GM23338 (cell line): ENCODE measurements around the gene SCAPER. TPM values are rescaled to one million over a fixed set of nuclear protein-coding genes. Genes with fewer than 3 reads are reported as not detected.

Experiments
- ATAC-seq: fragments of 200-7000 bp; cut with Tn5 transposase; 3 replicates; pipeline ENCODE4 v1.9.1; 2020
- DNase-seq: peaks from one replicate; pipeline ENCODE4 v3.0.0-alpha.2; 2015; ENCODE audit warnings: low spot score
- H2AFZ ChIP-seq: fragments of 200-600 bp; sonication (generic); 2 replicates; pipeline ENCODE4 v1.8.0; 2016; ENCODE audit warnings: antibody characterized with exemption, mild to moderate bottlenecking, moderate library complexity
- H3F3A ChIP-seq: fragments of 200-600 bp; sonication (generic); replicated peaks from 2 replicates; pipeline ENCODE4 v1.8.0; 2017; ENCODE audit warnings: antibody characterized with exemption, mixed run types, low read depth
- H3K27ac ChIP-seq: fragments of 200-600 bp; sonication (generic); 2 replicates; pipeline ENCODE4 v1.6.1; 2016; ENCODE audit warnings: low read depth
- H3K27me3 ChIP-seq: fragments of 200-600 bp; sonication (generic); 2 replicates; pipeline ENCODE4 v1.8.0; 2016; ENCODE audit warnings: mild to moderate bottlenecking, mixed run types, moderate library complexity; ENCODE audit not compliant: insufficient read depth
- H3K36me3 ChIP-seq: fragments of 200-600 bp; sonication (generic); 2 replicates; pipeline ENCODE4 v1.8.0; 2016; ENCODE audit warnings: mild to moderate bottlenecking; ENCODE audit not compliant: insufficient read depth
- H3K4me1 ChIP-seq: fragments of 200-600 bp; sonication (generic); 2 replicates; pipeline ENCODE4 v1.8.0; 2016; ENCODE audit warnings: mild to moderate bottlenecking, moderate library complexity; ENCODE audit not compliant: insufficient read depth
- H3K4me2 ChIP-seq: fragments of 200-600 bp; sonication (generic); 2 replicates; pipeline ENCODE4 v1.7.1; 2017; ENCODE audit warnings: mixed run types
- H3K4me3 ChIP-seq: fragments of 200-600 bp; sonication (generic); 2 replicates; pipeline ENCODE4 v1.6.1; 2016; ENCODE audit warnings: mixed run types
- H3K79me2 ChIP-seq: fragments of 200-600 bp; sonication (generic); replicated peaks from 2 replicates; pipeline ENCODE4 v1.8.0; 2017; ENCODE audit warnings: mild to moderate bottlenecking; ENCODE audit not compliant: insufficient read depth
- H3K9me2 ChIP-seq: fragments of 200-600 bp; sonication (generic); 2 replicates; pipeline ENCODE4 v1.8.0; 2017; ENCODE audit not compliant: insufficient read depth
- H4K20me1 ChIP-seq: fragments of 200-600 bp; sonication (generic); replicated peaks from 2 replicates; pipeline ENCODE4 v1.8.0; 2017; ENCODE audit warnings: mild to moderate bottlenecking; ENCODE audit not compliant: insufficient read depth
- H3K27ac Mint-ChIP-seq: 2 replicates; pipeline ENCODE4 v1.8.0; 2020; ENCODE audit warnings: inconsistent platforms, mild to moderate bottlenecking, moderate library complexity, mixed read lengths
- H3K27me3 Mint-ChIP-seq: 3 replicates; pipeline ENCODE4 v1.8.0; 2022; ENCODE audit warnings: low read depth, mild to moderate bottlenecking, moderate library complexity, mixed read lengths, inconsistent platforms; ENCODE audit not compliant: insufficient read depth, poor library complexity
- H3K36me3 Mint-ChIP-seq: 3 replicates; pipeline ENCODE4 v1.8.0; 2021; ENCODE audit warnings: low read depth, mild to moderate bottlenecking, inconsistent platforms, moderate library complexity, mixed read lengths
- H3K4me1 Mint-ChIP-seq: 3 replicates; pipeline ENCODE4 v1.8.0; 2020; ENCODE audit warnings: mild to moderate bottlenecking, inconsistent platforms, mixed read lengths
- H3K4me3 Mint-ChIP-seq: 3 replicates; pipeline ENCODE4 v1.8.0; 2021; ENCODE audit warnings: moderate library complexity, mild to moderate bottlenecking, inconsistent platforms, mixed read lengths
- H3K9me3 Mint-ChIP-seq: 3 replicates; pipeline ENCODE4 v1.8.0; 2020; ENCODE audit warnings: moderate library complexity, mild to moderate bottlenecking, inconsistent platforms, mixed read lengths
- EZH2 ChIP-seq: fragments of 200-600 bp; sonication (generic); IDR thresholded peaks from one replicate; pipeline ENCODE4 v1.8.0; 2017; ENCODE audit warnings: antibody characterized with exemption, mild to moderate bottlenecking, low read depth; ENCODE audit not compliant: unreplicated experiment
- EZH2phosphoT487 ChIP-seq: fragments of 200-600 bp; sonication (generic); IDR thresholded peaks from one replicate; pipeline ENCODE4 v1.8.1; 2018; ENCODE audit warnings: antibody characterized with exemption; ENCODE audit not compliant: unreplicated experiment
- JUNB ChIP-seq: IDR thresholded peaks from one replicate; pipeline ENCODE4 v1.6.1; 2016; ENCODE audit warnings: antibody characterized with exemption; ENCODE audit not compliant: unreplicated experiment
- NANOG ChIP-seq: IDR thresholded peaks from 2 replicates; pipeline ENCODE4 v1.6.1; 2016; ENCODE audit warnings: antibody characterized with exemption, borderline replicate concordance
- ZNF114 ChIP-seq: fragments of 250-450 bp; sonication (Bioruptor Pico); IDR thresholded peaks from 2 replicates; pipeline ENCODE4 v1.5.0; 2020; ENCODE audit warnings: mild to moderate bottlenecking, moderate library complexity
- polyA plus RNA-seq: library from polyadenylated mRNA; unstranded; fragments of >200 nt; fragmentation: Nextera tagmentation; extraction: Ambion mirVana; gene quantifications from 2 replicates; pipeline ENCODE4 v1.2.1, GENCODE V29; 2016
- total RNA-seq: library from RNA; depleted of rRNA; stranded (reverse); fragments of >200 nt; shearing (Covaris generic); gene quantifications from 2 replicates; pipeline ENCODE4 v1.2.3, GENCODE V29; 2014
- TF ChIP-seq, protein P1 (sequence below): IDR thresholded peaks from one replicate; pipeline ENCODE4 v1.6.1; 2018; ENCODE audit warnings: antibody characterized with exemption; ENCODE audit not compliant: unreplicated experiment
- TF ChIP-seq, protein P2 (sequence below), 2 experiments: fragments of 200-600 bp in 1 of 2; sonication (generic) in 1 of 2; conservative IDR thresholded peaks; 2 replicates each; pipeline versions ENCODE4 v1.5.1 to v1.6.1; 2016 to 2017; ENCODE audit warnings: antibody characterized with exemption in 2 of 2, low read depth in 2 of 2, mild to moderate bottlenecking in 2 of 2, moderate library complexity in 1 of 2
- TF ChIP-seq, protein P3 (sequence below): IDR thresholded peaks from 2 replicates; pipeline ENCODE4 v1.6.1; 2016; ENCODE audit warnings: antibody characterized with exemption

The SCAPER gene
- total and polyA plus RNA-seq, 2 experiments from 2014 or later: 9.1 to 17.6 TPM

DNA sequence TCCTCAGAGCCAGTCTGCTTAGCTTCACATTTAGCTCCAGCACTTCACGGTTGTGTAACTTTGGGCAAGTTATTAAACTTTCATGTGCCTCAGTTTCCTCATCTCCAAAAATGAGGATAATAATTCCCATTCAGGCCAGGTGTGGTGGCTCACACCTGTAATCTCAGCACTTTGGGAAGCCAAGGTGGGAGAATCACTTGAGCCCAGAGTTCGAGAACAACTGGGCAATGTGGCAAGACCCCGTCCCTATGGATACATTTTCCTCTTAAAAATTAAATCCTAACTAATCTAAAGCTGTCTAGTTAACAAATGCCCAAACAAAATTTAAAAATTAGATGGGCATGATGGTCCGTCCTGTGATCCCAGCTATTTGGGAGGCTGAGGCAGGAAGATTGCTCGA is 33.6 kb upstream of the SCAPER start:
- H3K27me3 Mint-ChIP-seq: peaks cover 2% of the 10 kb centered on the region
- no peak for DNase-seq
- H3K27me3 ChIP-seq: no peaks in the 10 kb centered on the region
- H3K9me2 ChIP-seq: no peaks in the 10 kb centered on the region
- peaks cover 17% of the 10 kb centered on the region for H3K4me1 ChIP-seq
- H2AFZ ChIP-seq: no peak overlapping the region
- 0 out of 2 replicates have a peak, but pooled peaks cover 3% of the 10 kb centered on the region for H4K20me1 ChIP-seq
- H3K27ac ChIP-seq: no peak overlapping the region
- no peak overlapping the region for H3K4me3 ChIP-seq
- H3K36me3 Mint-ChIP-seq: peaks cover 66% of the 10 kb centered on the region
- H3F3A ChIP-seq: no peaks in the 10 kb centered on the region
- peaks cover 26% of the 10 kb centered on the region for H3K79me2 ChIP-seq
- peaks cover 25% of the 10 kb centered on the region for H3K36me3 ChIP-seq
- no peak for ATAC-seq
- H3K4me2 ChIP-seq: no peak overlapping the region
- peaks cover 16% of the 10 kb centered on the region; the same call in 2 of the 3 replicates for H3K4me1 Mint-ChIP-seq
- no peak for TF ChIP-seq NANOG
- TF ChIP-seq EZH2: no peak
- no peak for TF ChIP-seq ZNF114 (CRISPR knock-in tag)
- TF ChIP-seq, protein P1, sequence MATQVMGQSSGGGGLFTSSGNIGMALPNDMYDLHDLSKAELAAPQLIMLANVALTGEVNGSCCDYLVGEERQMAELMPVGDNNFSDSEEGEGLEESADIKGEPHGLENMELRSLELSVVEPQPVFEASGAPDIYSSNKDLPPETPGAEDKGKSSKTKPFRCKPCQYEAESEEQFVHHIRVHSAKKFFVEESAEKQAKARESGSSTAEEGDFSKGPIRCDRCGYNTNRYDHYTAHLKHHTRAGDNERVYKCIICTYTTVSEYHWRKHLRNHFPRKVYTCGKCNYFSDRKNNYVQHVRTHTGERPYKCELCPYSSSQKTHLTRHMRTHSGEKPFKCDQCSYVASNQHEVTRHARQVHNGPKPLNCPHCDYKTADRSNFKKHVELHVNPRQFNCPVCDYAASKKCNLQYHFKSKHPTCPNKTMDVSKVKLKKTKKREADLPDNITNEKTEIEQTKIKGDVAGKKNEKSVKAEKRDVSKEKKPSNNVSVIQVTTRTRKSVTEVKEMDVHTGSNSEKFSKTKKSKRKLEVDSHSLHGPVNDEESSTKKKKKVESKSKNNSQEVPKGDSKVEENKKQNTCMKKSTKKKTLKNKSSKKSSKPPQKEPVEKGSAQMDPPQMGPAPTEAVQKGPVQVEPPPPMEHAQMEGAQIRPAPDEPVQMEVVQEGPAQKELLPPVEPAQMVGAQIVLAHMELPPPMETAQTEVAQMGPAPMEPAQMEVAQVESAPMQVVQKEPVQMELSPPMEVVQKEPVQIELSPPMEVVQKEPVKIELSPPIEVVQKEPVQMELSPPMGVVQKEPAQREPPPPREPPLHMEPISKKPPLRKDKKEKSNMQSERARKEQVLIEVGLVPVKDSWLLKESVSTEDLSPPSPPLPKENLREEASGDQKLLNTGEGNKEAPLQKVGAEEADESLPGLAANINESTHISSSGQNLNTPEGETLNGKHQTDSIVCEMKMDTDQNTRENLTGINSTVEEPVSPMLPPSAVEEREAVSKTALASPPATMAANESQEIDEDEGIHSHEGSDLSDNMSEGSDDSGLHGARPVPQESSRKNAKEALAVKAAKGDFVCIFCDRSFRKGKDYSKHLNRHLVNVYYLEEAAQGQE: no peak
- TF ChIP-seq, protein P2, sequence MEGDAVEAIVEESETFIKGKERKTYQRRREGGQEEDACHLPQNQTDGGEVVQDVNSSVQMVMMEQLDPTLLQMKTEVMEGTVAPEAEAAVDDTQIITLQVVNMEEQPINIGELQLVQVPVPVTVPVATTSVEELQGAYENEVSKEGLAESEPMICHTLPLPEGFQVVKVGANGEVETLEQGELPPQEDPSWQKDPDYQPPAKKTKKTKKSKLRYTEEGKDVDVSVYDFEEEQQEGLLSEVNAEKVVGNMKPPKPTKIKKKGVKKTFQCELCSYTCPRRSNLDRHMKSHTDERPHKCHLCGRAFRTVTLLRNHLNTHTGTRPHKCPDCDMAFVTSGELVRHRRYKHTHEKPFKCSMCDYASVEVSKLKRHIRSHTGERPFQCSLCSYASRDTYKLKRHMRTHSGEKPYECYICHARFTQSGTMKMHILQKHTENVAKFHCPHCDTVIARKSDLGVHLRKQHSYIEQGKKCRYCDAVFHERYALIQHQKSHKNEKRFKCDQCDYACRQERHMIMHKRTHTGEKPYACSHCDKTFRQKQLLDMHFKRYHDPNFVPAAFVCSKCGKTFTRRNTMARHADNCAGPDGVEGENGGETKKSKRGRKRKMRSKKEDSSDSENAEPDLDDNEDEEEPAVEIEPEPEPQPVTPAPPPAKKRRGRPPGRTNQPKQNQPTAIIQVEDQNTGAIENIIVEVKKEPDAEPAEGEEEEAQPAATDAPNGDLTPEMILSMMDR (conservative IDR thresholded peaks at IDR 0.05; ENCODE audit: low read depth in 2 of 2): no peak
- TF ChIP-seq EZH2phosphoT487: no peak
- TF ChIP-seq, protein P3, sequence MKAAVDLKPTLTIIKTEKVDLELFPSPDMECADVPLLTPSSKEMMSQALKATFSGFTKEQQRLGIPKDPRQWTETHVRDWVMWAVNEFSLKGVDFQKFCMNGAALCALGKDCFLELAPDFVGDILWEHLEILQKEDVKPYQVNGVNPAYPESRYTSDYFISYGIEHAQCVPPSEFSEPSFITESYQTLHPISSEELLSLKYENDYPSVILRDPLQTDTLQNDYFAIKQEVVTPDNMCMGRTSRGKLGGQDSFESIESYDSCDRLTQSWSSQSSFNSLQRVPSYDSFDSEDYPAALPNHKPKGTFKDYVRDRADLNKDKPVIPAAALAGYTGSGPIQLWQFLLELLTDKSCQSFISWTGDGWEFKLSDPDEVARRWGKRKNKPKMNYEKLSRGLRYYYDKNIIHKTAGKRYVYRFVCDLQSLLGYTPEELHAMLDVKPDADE: no peak
- H3K9me3 Mint-ChIP-seq: no peaks in the 10 kb centered on the region
- H3K4me3 Mint-ChIP-seq: no peak overlapping the region
- no peak overlapping the region for H3K27ac Mint-ChIP-seq

DNA sequence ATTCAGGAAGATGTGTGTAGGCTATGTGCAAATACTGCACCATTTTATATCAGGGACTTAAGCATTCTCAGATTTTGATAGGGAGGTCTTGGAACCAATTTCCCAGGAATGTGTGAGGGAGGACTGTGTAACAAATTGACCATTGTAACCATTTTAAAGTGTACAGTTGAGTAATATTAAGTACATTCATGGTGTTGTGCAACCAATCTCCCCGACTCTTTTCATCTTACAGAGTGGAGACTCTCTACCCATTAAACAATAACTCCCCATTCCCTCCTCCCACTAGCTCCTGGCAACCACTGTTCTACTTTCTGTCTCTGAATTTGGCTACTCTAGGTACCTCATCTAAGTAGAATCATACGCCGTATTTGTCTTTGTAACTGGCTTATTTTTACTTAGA is 31.5 kb upstream of the SCAPER start:
- Histone ChIP-seq H3K27me3 (no peaks in the 10 kb centered on the region), H3K27ac (no peak overlapping the region), H2AFZ (no peak overlapping the region), H3K4me1 (peaks cover 15% of the 10 kb centered on the region), H3K4me2 (no peak overlapping the region), H3K79me2 (peaks cover 38% of the 10 kb centered on the region), H3K36me3 (peaks cover 28% of the 10 kb centered on the region), H3K9me2 (no peaks in the 10 kb centered on the region), H4K20me1 (0 out of 2 replicates have a peak, but pooled peaks cover 3% of the 10 kb centered on the region), H3F3A (no peaks in the 10 kb centered on the region), H3K4me3 (no peak overlapping the region)
- H3K4me3 Mint-ChIP-seq: no peak overlapping the region
- DNase-seq (no peak), ATAC-seq (no peak)
- peaks cover 19% of the 10 kb centered on the region; the same call in 2 of the 3 replicates for H3K4me1 Mint-ChIP-seq
- peaks cover 2% of the 10 kb centered on the region for H3K27me3 Mint-ChIP-seq
- no peaks in the 10 kb centered on the region for H3K9me3 Mint-ChIP-seq
- H3K27ac Mint-ChIP-seq: no peak overlapping the region
- TF ChIP-seq, protein P3: no peak
- TF ChIP-seq JUNB (no peak), ZNF114 (CRISPR knock-in tag) (no peak)
- TF ChIP-seq, protein P2 (conservative IDR thresholded peaks at IDR 0.05; ENCODE audit: low read depth in 2 of 2): no peak
- peaks cover 76% of the 10 kb centered on the region for H3K36me3 Mint-ChIP-seq
